Astrocyte (in vitro differentiated cells and primary cell): ENCODE measurements around the gene LIN28B.
"Not testable (repeated sequence)": the region's sequence is repeated elsewhere in the genome, so short reads cannot be mapped to it uniquely, and the experiment has no call there.

ENCODE experiments used
- CTCF ChIP-seq: IDR thresholded peaks from 2 replicates; pipeline ENCODE4 v1.5.1; 2011; ENCODE audit warnings: low read depth, mild to moderate bottlenecking, inconsistent platforms, low read length, moderate library complexity; ENCODE audit not compliant: insufficient read depth
- EZH2 ChIP-seq: IDR thresholded peaks from 2 replicates; pipeline ENCODE4 v1.6.1; 2012; ENCODE audit warnings: mild to moderate bottlenecking, low read length, inconsistent platforms; ENCODE audit not compliant: insufficient read depth

GRCh38 chr6:105081662-105082061 lies 124.8 kb downstream of the LIN28B start:
- not testable (repeated sequence) for TF ChIP-seq CTCF, EZH2
